Trophoblast cell (in vitro differentiated cells and primary cell): ENCODE measurements around the gene GNPAT.

ENCODE experiments used
- DNase-seq, 2 donors: peaks; one replicate each; pipeline ENCODE4 v3.0.0-alpha.2; 2016
- H2AFZ ChIP-seq: 2 replicates; pipeline ENCODE4 v1.6.1; 2013; ENCODE audit warnings: low read length, moderate library complexity, mild to moderate bottlenecking; ENCODE audit not compliant: insufficient read depth, poor library complexity
- H2AK5ac ChIP-seq: 2 replicates; pipeline ENCODE4 v1.6.1; 2013; ENCODE audit warnings: mild to moderate bottlenecking, low read length
- H2BK120ac ChIP-seq: 2 replicates; pipeline ENCODE4 v1.6.1; 2013; ENCODE audit warnings: low read length, mild to moderate bottlenecking, moderate library complexity; ENCODE audit not compliant: insufficient read depth, poor library complexity
- H2BK12ac ChIP-seq: 2 replicates; pipeline ENCODE4 v1.6.1; 2013; ENCODE audit warnings: mild to moderate bottlenecking, low read length, moderate library complexity
- H2BK5ac ChIP-seq: 2 replicates; pipeline ENCODE4 v1.6.1; 2013; ENCODE audit warnings: low read length, low read depth, moderate library complexity, mild to moderate bottlenecking; ENCODE audit not compliant: poor library complexity
- H3K14ac ChIP-seq: 2 replicates; pipeline ENCODE4 v1.6.1; 2013; ENCODE audit warnings: mild to moderate bottlenecking, low read length
- H3K18ac ChIP-seq: 2 replicates; pipeline ENCODE4 v1.6.1; 2013; ENCODE audit warnings: mild to moderate bottlenecking, low read length
- H3K23ac ChIP-seq: 2 replicates; pipeline ENCODE4 v1.6.1; 2013; ENCODE audit warnings: low read length
- H3K27ac ChIP-seq: 2 replicates; pipeline ENCODE4 v1.5.1; 2013; ENCODE audit warnings: low read depth, mild to moderate bottlenecking, inconsistent platforms, low read length, moderate library complexity
- H3K27me3 ChIP-seq: 2 replicates; pipeline ENCODE4 v1.6.1; 2013; ENCODE audit warnings: inconsistent platforms, mild to moderate bottlenecking, low read length, moderate library complexity; ENCODE audit not compliant: insufficient read depth
- H3K36me3 ChIP-seq, 2 experiments: 1 replicate in 1 of 2; 2 replicates in 1 of 2; pipeline ENCODE4 v1.6.1; 2013; ENCODE audit warnings: low read length in 2 of 2, mild to moderate bottlenecking in 2 of 2, moderate library complexity in 1 of 2; ENCODE audit not compliant: insufficient read depth in 2 of 2, control insufficient read depth in 1 of 2
- H3K4ac ChIP-seq: 2 replicates; pipeline ENCODE4 v1.6.1; 2013; ENCODE audit warnings: low read depth, mild to moderate bottlenecking, low read length, moderate library complexity
- H3K4me1 ChIP-seq, 2 experiments: 1 replicate in 1 of 2; 2 replicates in 1 of 2; pipeline ENCODE4 v1.6.1; 2013; ENCODE audit warnings: low read length in 2 of 2, mild to moderate bottlenecking in 2 of 2, moderate library complexity in 1 of 2; ENCODE audit not compliant: insufficient read depth in 2 of 2, control insufficient read depth in 1 of 2
- H3K4me2 ChIP-seq: 2 replicates; pipeline ENCODE4 v1.6.1; 2013; ENCODE audit warnings: inconsistent platforms, mild to moderate bottlenecking, low read length, moderate library complexity
- H3K4me3 ChIP-seq: 2 replicates; pipeline ENCODE4 v1.5.1; 2013; ENCODE audit warnings: mild to moderate bottlenecking, low read depth, low read length, inconsistent platforms
- H3K79me1 ChIP-seq: one replicate; pipeline ENCODE4 v1.6.1; 2013; ENCODE audit warnings: low read length
- H3K79me2 ChIP-seq: 2 replicates; pipeline ENCODE4 v1.6.1; 2013; ENCODE audit warnings: low read length, mild to moderate bottlenecking; ENCODE audit not compliant: control insufficient read depth, insufficient read depth, poor library complexity
- H3K9ac ChIP-seq: 2 replicates; pipeline ENCODE4 v1.6.1; 2013; ENCODE audit warnings: mild to moderate bottlenecking, low read length
- H3K9me3 ChIP-seq: 2 replicates; pipeline ENCODE4 v1.6.1; 2013; ENCODE audit warnings: low read depth, mild to moderate bottlenecking, control low read depth, inconsistent platforms, low read length; ENCODE audit not compliant: insufficient read depth
- H4K12ac ChIP-seq: 2 replicates; pipeline ENCODE4 v1.6.1; 2013; ENCODE audit warnings: low read depth, mild to moderate bottlenecking, low read length, moderate library complexity
- H4K8ac ChIP-seq: 2 replicates; pipeline ENCODE4 v1.6.1; 2013; ENCODE audit warnings: low read depth, mild to moderate bottlenecking, low read length, moderate library complexity
- H4K91ac ChIP-seq: one replicate; pipeline ENCODE4 v1.6.1; 2013; ENCODE audit warnings: low read depth, mild to moderate bottlenecking, low read length, moderate library complexity
- WGBS: extraction: QIAGEN DNeasy Blood & Tissue Kit; methylation state at CpG from one replicate; pipeline ENCODE4 v1.1.7; 2013; ENCODE audit warnings: missing lambda C conversion rate; ENCODE audit not compliant: insufficient read length, insufficient coverage; ENCODE audit errors: extremely low coverage; 5-methylcytosine and 5-hydroxymethylcytosine counted together

Gene GNPAT

DNA sequence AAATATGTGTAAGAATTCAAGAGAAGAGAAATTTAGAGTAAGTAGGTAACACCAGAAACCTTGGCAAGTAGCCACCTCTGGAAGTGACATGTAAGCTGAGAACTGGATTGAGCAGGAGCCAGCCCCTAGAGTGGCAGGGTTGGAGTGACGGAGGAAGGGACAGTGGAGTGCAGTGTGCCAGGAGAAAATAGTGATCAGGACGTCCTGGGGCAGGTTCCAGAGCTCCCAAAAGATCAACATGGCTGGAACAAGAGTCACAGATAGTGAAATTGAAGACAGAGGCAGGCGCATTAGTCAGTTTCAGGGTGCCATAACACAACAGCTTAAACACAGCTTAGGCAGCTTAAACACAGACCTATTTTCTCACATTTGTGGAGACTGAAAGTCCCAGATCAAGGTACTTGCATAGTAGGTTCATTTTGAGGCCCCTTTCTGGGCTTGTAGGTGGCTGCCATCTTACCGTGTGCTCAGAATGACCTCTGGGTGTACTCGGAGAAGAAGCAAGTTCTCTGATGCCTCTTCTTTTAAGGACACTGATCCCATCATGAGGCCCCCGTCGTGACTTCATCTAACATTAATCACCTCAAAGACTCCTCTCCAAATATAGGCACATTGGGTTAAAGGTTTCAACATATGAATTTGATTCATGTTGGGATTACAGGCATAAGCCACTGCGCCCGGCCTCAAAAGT lies 37.2 kb downstream of the GNPAT start:
- H4K8ac ChIP-seq = no peak overlapping the region
- H3K79me2 ChIP-seq = no peaks in the 10 kb centered on the region
- H3K4me3 ChIP-seq = no peak overlapping the region
- no peak for DNase-seq
- H2BK120ac ChIP-seq = no peak overlapping the region
- H3K4ac ChIP-seq = no peak overlapping the region
- H3K23ac ChIP-seq = no peak overlapping the region
- H3K14ac ChIP-seq = no peak overlapping the region
- H3K36me3 ChIP-seq = peaks cover 0 to 12% of the 10 kb centered on the region in 2 experiments
- H2AFZ ChIP-seq = no peak overlapping the region
- H3K27me3 ChIP-seq = no peaks in the 10 kb centered on the region
- no peaks in the 10 kb centered on the region for H3K79me1 ChIP-seq
- no peak overlapping the region for H3K4me2 ChIP-seq
- no peak overlapping the region for H4K91ac ChIP-seq
- H2BK5ac ChIP-seq = no peak overlapping the region
- H3K4me1 ChIP-seq = no peaks in the 10 kb centered on the region
- no peak overlapping the region for H3K27ac ChIP-seq
- no peak overlapping the region for H3K18ac ChIP-seq
- H3K9me3 ChIP-seq = no peaks in the 10 kb centered on the region
- H2AK5ac ChIP-seq = no peak overlapping the region
- no peak overlapping the region for H2BK12ac ChIP-seq
- WGBS = no CpG with 5 or more reads among the region's 9 CpGs
- H4K12ac ChIP-seq = no peak overlapping the region
- no peak overlapping the region for H3K9ac ChIP-seq

DNA sequence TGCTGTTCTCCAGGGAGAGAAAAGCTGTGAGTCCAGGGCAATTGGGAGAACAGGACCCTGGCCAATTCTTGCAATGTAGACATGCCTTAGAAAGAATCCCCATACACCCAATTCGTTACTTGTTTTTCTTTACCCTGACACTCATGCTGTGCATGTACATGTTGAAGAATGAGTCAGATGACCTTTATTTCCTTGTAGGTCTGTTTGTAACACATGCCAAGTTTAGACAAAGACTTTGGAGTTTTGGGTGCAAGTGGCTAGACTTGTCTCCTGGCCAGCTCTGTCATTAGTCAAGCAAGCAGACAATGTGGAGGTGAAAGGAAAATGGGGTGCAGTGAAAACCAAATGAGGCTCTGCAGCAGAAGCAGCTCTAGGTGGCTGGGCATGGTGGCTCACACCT lies 38.1 kb downstream of the GNPAT start:
- no peak overlapping the region for H3K18ac ChIP-seq
- H4K12ac ChIP-seq = no peak overlapping the region
- no peak for DNase-seq
- WGBS = no CpG with 5 or more reads among the region's 1 CpG
- no peaks in the 10 kb centered on the region for H3K9me3 ChIP-seq
- no peaks in the 10 kb centered on the region for H3K4me1 ChIP-seq
- no peaks in the 10 kb centered on the region for H3K79me2 ChIP-seq
- no peak overlapping the region for H3K14ac ChIP-seq
- H3K27ac ChIP-seq = no peak overlapping the region
- H3K4me3 ChIP-seq = no peak overlapping the region
- H2AK5ac ChIP-seq = no peak overlapping the region
- H3K4me2 ChIP-seq = no peak overlapping the region
- no peaks in the 10 kb centered on the region for H3K27me3 ChIP-seq
- no peaks in the 10 kb centered on the region for H3K79me1 ChIP-seq
- no peak overlapping the region for H4K8ac ChIP-seq
- no peak overlapping the region for H2BK12ac ChIP-seq
- no peak overlapping the region for H2BK5ac ChIP-seq
- no peak overlapping the region for H2BK120ac ChIP-seq
- no peak overlapping the region for H2AFZ ChIP-seq
- no peak overlapping the region for H3K4ac ChIP-seq
- H3K9ac ChIP-seq = no peak overlapping the region
- no peak overlapping the region for H3K23ac ChIP-seq
- H3K36me3 ChIP-seq = peaks cover 0 to 11% of the 10 kb centered on the region in 2 experiments
- H4K91ac ChIP-seq = no peak overlapping the region

DNA sequence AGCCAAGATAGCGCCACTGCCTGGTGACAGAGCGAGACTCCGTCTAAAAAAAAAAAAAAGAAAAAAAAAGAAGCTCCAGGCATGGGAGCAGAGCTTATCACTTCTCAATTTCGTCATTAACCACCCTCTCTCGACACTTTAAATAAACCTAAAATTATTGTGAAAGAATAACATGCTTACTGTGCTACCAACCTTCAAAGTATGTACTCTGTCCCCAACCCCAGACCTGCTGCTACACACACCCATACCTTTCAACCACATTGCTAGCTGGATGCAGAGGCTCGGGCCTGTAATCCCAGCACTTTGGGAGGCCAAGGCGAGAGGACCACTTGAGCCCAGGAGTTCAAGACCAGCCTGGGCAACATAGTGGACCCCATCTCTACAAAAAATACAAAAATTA lies 38.7 kb downstream of the GNPAT start:
- no peak overlapping the region for H4K8ac ChIP-seq
- no peaks in the 10 kb centered on the region for H3K9me3 ChIP-seq
- H3K27ac ChIP-seq = no peak overlapping the region
- H4K91ac ChIP-seq = no peak overlapping the region
- no peaks in the 10 kb centered on the region for H3K79me2 ChIP-seq
- H3K4me2 ChIP-seq = no peak overlapping the region
- peaks cover 0 to 7% of the 10 kb centered on the region in 2 experiments for H3K36me3 ChIP-seq
- no peaks in the 10 kb centered on the region for H3K4me1 ChIP-seq
- H3K18ac ChIP-seq = no peak overlapping the region
- H4K12ac ChIP-seq = no peak overlapping the region
- no peak overlapping the region for H3K14ac ChIP-seq
- H2BK12ac ChIP-seq = no peak overlapping the region
- WGBS = 100% methylated on average over 2 of the region's 7 CpGs
- no peak overlapping the region for H2BK5ac ChIP-seq
- no peak for DNase-seq
- no peak overlapping the region for H3K23ac ChIP-seq
- H3K9ac ChIP-seq = no peak overlapping the region
- no peaks in the 10 kb centered on the region for H3K27me3 ChIP-seq
- H3K4me3 ChIP-seq = no peak overlapping the region
- H2AK5ac ChIP-seq = no peak overlapping the region
- H3K79me1 ChIP-seq = no peaks in the 10 kb centered on the region
- H3K4ac ChIP-seq = no peak overlapping the region
- H2AFZ ChIP-seq = no peak overlapping the region
- H2BK120ac ChIP-seq = no peak overlapping the region

DNA sequence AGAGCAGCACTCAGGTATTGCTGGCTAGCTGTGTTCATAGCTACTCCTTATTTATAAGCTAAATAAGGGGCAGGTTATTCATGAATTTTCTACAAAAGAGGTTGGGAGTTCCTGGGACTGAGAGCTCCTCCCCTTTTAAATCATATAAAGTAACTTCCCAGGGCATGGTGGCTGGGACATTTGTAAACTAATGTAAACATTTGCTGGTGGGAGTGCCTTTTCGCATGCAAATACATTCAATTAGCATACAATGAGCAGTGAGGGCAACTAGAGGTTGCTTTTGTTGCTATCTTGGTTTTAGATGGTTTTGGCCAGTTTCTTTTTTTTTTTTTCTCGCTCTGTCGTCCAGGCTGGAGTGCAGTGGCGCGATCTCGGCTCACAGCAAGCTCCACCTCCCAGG lies 43.4 kb downstream of the GNPAT start:
- no peak overlapping the region for H2BK120ac ChIP-seq
- no peak overlapping the region for H3K9ac ChIP-seq
- H2BK12ac ChIP-seq = no peak overlapping the region
- H4K12ac ChIP-seq = no peak overlapping the region
- no peak overlapping the region for H3K27ac ChIP-seq
- H3K23ac ChIP-seq = no peak overlapping the region
- no peak overlapping the region for H3K14ac ChIP-seq
- H3K79me2 ChIP-seq = no peaks in the 10 kb centered on the region
- H4K8ac ChIP-seq = no peak overlapping the region
- H2AK5ac ChIP-seq = no peak overlapping the region
- H3K79me1 ChIP-seq = no peaks in the 10 kb centered on the region
- no peaks in the 10 kb centered on the region for H3K36me3 ChIP-seq
- DNase-seq = no peak
- H3K9me3 ChIP-seq = no peaks in the 10 kb centered on the region
- H3K4me2 ChIP-seq = no peak overlapping the region
- no peak overlapping the region for H4K91ac ChIP-seq
- H3K18ac ChIP-seq = no peak overlapping the region
- H3K4me3 ChIP-seq = no peak overlapping the region
- no peak overlapping the region for H2AFZ ChIP-seq
- no peaks in the 10 kb centered on the region for H3K4me1 ChIP-seq
- H2BK5ac ChIP-seq = no peak overlapping the region
- WGBS = no CpG with 5 or more reads among the region's 6 CpGs
- no peak overlapping the region for H3K4ac ChIP-seq
- no peaks in the 10 kb centered on the region for H3K27me3 ChIP-seq
